NCI-H146 treated with DMSO at 0.1 percent for 48 hours (cell line): ENCODE measurements around the gene TMEM178A.
A peak's percentile ranks its signal among the peaks of the same experiment; 100 is the strongest.

Experiments used
- DNase-seq: peaks from one replicate; lab custom pipeline; 2025; ENCODE audit not compliant: unreplicated experiment; lab: John Stamatoyannopoulos, UW

Gene TMEM178A

DNA sequence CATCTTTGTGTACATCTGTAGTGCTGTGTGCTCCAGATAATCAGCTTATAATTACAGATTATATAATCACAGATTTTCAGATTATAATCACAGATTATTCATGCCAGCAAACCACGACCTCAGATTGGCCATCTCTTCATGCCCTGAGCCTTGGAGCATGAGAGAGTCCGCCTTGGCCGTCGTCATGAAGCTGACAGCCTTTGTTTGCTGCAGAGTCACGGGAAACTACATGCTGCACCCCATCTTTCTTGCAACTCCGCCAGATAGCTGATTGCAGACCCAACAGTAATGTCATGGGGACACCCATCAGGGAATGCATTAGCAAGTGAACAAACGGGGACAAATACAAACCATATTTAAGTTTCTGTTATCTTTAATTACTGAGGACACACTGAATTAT is 7.3 kb downstream of the TMEM178A start:
- DNase-seq: no peak

DNA sequence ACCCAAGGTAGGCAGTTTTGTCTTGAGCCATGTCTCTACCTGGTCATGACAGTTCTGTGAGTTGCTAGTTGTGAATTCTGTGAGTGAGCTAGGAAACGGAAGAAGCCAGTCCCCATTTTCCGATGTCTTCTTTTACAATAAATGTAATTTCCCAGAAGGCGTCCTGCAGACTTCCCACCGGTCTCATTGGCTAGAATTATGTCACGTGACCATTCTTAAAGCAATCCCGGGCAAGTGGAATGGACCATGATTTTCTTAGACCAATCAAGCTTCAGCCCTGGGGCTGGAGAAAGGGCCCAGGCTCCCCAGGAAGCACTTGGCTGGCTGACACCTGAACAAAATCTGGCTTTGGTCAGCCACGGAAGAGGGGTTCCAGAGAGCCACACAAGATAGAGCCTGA is 10.6 kb downstream of the TMEM178A start:
- no peak for DNase-seq

DNA sequence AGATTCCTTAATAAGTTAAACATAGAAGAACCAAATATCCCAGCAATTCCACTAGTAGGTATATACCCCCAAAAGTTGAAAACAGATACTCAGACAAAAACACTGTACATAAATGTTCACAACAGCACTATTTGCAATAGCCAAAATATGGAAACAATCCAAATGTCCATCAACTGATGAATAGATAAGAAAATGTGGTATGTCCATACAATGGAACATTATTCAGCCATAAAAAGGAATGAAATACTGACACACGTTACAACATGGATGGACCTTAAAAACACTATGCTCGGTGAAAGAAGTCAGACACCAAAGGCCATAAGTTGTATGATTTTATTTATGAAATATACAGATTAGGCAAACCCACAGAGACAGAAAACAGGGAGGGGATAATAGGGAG is 12.5 kb downstream of the TMEM178A start:
- no peak for DNase-seq

DNA sequence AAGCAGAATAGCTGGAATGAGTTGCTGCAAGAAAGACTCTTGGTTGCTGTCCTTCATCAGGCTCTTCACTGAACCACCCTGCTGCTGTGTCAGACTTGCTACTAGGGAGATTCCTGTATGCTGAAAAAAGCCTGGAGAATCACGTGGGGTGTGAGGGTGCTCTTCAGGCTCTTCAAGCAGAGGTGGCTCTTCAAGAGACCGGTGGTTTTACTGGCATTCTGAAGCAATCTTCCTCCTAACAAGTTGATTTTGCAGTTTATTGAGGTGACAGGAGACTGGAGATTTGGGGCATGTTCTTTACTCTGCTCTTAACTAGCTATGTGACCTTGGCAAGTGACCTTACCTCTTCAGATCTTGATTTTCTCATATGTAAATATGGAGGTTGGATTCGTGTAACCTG is 14.1 kb downstream of the TMEM178A start:
- no peak for DNase-seq

DNA sequence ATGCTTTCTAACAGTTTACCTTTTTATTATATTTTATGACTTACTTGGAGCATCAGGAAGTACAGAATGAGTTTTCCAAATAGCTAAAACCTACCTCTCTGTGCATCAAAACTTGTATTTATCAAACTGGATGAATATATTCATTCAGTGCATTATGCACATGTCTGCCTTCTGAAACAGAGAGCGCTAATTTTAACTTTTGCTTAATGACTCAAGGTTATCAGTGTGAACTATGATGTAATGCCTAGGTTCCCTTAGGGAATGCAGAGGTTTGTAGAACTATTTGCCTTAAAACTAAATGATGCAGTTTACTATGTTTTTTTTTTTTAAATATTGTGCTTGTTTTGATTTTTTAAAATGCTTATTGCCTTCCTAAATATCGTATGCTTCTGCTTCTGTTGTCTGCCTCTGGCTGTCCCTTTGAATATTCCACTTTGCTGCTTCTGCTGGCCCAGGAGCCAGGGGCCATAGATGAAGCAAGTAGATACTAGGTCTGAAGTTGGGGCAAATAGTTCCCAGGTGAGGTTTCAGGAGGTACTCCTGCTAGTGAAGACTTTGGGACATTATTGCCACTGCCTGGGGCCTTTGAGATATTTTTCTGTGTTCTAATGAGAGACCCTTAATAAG is 16.5 kb downstream of the TMEM178A start:
- DNase-seq: no peak

DNA sequence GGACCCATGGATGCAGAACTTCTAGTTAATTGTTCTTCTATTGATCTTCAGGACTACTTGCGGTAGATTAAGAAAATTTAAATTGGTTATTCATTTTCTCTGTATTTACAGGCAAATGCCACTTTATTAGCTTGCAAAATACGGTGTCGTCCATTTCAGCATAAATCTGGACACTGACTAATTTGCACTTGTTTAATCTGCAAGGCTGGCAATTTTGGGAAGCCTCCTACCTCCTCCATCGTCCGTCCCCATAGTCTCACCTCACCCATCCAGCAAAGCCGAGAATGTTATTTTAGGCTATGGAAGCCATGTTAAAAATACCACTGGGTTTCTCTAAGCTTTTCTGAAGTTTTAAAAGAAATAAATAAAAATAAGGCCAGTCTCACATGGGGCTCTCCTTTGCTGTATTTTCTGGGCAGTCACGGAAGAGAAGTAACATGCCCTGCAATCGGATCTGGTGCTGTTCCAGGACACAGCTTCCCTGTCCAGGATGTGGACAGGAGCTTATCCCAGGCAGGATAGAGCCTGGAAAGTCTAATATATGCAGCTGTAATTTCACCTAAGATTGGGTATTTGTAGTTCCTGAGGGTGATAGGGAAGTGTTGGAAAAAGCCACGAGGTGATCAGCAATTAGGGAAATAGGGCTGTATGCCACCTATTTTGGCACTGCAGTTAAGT is 17.4 kb downstream of the TMEM178A start:
- DNase-seq: no peak

DNA sequence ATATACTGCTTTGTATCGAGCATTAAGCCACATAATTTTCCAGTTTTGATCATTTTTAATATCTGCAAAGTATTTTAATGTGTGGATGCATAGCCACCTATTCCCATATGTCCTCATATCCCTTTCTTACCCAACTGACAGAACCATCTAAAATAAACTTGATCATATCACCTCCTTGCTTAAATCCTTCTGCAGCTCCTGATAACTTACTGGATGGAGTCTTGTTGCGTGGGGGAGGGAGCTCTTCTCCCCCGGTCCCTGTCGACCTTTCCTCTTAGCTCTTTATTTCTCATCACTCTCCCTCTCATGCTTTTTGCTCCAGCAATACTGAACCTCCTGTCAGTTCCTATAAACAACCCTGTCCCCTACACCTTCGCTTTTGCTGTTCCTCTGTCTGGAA is 18.7 kb downstream of the TMEM178A start:
- no peak for DNase-seq

DNA sequence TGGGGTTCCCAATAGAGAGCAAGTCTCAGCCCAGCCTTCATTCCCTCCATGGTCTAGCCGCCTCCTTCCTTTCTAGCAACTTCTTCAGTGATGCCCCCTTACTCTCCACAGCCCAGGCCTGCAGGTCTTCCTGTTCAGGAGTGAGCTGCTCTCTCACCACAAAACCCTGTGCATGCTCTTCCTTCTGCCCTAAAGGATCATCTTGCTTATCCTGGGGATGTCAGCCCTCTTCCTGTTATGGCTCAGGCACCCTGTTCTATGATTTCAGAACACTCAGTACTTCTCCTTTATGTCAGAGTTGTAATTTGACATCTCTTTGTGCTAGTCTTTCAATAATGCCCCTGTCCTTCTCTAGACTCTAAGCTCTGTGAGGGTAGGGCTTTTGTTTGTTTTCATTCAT is 19.4 kb downstream of the TMEM178A start:
- DNase-seq: no peak

DNA sequence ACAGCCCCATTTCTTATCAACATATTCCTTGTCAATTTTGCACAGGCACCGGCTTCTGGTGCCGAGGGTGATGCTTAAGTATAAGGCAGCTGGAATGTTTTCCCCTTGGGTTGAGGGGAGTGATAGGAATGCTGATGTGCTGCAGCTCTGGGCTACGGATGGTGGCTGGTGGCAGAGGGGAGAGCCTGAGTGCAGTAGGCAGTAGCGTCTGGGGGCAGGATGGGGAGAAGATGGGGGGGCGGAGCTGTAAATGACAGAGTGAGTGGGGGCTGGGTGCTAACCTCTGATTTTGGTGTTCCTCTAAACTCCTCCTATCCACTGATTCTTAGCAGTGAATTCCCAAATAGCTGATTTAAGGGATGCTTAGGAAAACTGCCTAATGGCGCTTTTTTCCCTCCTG is 20.7 kb downstream of the TMEM178A start:
- no peak for DNase-seq

DNA sequence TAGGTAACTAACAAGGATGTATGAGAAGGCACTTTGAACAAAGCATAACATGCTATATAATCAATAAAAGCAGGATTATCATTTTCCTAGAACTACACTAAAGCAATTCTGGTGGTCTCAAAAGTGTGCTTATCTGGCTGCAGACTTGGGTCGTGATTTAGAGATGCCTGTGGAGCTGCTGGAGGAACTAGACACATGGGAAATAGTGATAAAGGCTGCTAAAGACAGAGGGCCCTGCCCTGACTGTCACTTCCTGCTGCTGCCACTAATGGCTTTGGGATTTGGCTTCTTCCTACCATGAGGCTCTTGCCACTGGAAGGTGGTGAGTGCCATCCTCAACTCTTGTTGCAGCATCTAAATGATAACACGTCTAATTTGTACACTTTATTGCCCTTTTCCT is 22.5 kb downstream of the TMEM178A start:
- DNase-seq: peak; percentile 27

DNA sequence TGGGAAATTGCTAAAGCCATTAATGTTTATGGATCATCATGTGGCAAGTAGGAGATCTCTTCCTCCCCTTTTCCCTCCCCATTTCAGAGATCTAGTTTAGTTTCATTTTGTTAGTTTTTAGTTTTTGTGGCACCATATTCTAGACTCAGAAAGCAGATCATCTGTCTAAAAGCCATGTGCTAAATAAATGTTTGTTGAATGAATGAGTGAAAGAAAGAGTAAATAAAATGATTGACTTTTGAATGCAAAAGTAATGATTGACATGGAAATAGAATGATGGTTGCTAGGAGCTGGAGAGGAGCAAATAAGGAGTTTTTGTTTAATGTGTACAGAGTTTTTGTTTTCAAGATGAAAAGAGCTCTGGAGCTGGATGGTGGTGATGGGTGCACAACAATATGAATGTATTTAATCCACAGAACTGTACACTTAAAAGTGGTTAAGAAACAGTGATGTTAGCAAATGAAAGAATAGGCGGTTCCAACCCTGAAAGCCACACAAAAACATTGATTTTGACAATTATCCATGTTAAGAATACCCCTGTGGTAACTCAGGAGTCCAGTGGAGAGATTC is 23.6 kb downstream of the TMEM178A start:
- peak; percentile 88 for DNase-seq

DNA sequence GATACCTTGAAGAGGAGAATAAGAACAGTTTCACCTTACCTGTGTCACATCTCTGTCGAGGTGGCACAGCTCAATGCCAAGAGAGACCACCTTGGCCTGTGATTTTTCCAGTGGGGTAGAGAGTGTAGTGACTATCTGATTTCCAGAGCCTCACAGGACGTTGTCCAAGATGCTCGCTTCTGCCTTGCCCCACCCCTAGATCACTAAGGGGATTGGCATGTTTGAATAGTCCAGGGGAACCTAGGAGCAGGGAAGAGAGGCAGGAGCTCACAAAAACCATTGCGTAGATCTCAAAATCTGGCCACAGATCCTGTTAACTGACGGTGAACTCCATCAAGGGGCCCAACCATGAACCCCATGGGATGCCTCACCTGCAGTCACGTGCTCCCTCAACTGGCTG is 24.2 kb downstream of the TMEM178A start:
- DNase-seq: no peak

DNA sequence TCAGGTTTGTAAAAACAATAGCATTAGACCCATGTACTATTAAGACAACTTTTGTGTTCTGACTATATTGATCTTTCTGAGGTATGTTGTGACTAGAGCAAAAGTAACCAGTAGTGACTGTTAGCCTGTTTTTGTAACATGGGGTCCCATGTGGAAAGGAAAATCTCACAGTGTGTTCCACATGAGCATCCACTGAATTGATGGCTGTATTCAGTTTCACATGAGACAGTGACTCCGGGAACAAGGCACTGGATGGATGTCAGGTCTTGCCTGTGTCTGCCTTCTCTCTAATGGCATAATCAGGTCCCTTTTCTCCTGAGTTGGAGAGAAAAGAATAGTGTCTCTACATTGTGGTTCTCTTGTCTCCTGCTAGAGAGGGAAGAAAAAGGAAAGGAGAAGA is 27.5 kb downstream of the TMEM178A start:
- DNase-seq: no peak

DNA sequence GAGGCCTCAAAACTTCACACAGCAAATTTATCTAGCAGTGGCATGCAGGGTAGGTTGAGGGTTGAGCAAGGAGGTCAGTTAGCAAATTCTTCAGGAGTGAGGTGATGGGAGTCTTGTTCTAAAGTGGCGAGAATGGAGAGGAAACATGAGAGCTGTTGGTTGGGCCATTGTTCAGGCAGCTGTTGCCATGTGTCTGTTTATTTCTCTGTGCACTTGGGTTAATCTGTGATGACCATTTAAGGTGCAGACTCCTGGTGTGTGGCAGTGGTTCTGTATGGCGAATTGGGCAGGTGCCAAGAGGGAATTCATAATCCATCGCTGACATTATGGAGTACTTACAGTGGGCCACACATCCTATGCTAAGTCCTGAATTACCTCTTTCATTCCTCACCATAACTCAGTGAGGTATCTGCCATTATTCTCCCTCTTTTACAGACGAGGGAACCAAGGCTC is 30.4 kb downstream of the TMEM178A start:
- DNase-seq: peak; percentile 95

DNA sequence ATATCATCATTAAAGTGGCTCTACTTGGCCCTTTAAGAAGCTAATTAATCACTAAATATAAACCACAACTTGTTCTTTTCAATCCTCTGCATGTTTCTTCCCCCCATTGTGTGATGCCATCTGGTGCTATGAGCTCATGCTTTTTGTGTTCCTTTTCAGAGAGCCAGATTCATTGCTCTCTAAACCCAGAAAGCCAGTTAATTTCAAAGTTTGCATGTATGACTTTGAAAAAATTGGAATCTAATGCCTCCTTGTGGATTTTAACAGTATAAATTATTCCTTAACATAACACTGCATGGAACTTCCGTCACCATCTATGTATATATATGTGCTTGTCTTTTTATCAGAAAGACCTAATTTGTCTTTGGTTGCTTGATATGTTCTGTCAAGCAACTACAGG is 31.1 kb downstream of the TMEM178A start:
- DNase-seq: peak; percentile 76

DNA sequence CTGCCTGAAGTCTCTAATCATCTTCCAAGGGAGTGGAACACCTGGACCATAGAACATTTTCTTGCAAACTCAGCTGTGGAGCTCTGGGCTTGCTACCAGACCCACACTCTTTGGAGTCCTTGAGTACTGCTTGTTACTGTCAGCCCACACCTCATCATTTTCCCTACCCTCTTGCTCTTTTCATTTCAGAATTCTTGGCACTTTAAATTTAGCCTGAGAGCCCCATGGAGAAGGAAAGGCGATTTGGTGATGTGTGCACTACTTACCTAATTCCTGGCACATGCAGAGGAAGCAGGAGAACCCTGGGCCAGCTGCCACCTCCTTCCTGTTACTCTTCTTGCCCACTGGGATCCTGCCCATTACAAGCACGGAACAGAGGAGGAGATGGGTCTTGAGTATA is 31.7 kb downstream of the TMEM178A start:
- DNase-seq: no peak

DNA sequence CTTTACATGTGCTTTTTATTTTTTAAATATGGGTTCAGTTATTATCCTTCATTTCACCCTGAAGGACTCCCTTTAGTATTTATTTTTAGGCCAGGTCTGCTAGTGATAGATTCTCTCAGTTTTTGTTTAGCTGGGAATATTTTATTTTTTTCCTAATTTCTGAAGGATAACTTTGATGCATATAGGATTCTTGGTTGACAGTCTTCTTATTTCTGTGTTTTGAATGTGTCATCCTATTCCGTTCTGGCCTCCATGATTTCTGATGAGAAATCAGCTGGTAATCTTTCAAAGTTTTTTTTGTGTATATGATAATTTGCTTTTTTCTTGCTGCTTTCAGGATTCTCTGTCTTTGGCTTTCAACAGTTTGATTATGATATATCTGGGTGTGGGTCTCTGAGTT is 35.4 kb downstream of the TMEM178A start:
- DNase-seq: no peak

DNA sequence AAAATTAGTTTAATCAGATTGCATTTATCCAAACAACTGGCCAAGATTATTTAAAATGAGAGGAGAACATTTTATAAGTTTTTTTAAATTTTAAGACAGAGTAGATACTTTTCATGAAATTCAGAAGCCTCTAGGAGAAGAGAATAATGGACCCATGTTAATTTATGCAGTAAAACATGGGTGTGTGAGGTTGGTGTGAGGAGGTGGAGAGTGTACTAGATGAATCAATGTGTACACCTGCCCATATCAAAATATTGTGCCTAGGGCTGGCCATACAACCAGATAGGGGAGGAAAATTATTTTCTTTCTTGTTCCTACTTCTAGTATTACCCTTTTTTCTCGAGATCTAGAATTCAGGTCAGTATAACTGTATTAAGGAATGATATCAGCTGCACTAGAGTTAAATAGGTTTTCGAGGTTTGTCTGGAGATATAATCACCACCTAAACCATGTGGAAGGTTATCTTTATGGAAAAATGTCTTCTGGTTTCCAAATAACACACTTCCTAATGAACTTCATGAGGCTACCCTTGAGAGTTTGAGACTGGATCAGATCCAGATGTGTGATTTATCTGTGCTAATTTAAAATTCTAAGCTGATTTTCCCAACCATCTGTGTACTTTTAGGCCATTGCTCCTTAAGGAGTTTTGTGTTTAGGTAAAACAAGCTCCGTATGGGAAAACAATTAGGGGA is 37.6 kb downstream of the TMEM178A start:
- DNase-seq: no peak

DNA sequence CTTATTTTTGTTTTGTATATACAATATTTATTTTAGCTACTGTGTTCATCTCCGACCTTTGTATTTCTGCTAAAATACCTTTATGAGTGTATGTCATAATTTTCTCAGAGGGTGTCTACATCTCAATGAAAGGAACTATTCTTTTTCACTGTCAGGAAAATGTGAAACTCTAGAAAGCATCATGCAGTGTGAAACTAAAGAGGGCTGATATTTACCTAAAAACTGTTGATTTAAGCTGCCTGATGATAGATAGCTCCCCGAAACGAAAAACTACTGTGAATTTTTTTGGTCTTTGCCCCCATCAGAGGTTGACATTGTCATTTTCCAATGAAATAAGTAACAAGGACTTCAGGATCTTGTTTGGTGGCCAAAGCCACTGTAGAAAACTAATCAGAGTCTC is 38.8 kb downstream of the TMEM178A start:
- DNase-seq: peak; percentile 91

DNA sequence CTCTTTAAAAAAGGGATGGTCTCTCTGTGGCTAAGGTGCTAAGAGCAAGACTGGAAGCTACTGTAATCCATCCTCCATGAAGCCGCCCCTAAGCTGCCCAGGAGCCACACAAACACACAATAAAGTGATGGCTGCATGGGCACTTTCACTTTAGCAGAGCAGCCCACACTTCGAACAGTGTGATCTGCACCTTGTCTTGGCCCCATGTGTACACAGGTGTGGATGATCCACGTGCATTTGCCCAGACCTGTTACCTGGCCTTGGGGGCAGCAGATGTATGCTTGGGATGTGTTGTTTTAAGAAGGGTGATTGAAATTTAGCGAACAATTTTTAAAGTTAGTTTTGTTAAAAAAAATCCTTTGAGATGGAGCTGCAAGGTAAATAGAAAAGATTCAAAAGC is 39.9 kb downstream of the TMEM178A start:
- DNase-seq: peak; percentile 55

DNA sequence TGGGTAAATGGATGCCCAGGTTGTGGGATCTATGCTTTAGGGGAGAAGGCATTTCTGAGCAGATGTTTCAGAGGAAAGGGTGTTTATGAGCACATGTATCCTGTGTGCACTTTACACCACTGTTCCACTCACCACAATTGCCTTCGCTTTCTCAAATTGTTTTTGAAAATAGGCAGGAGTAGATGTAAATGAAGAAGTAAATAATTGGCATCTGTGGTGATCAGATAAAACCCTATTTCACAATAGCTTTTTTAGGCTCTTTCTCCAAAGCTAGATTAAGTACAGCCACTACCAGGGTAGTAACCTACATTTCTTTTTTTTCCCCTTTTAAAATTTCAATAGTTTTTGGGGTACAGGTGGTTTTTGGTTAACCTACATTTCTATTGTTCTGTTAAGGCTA is 40.6 kb downstream of the TMEM178A start:
- no peak for DNase-seq

DNA sequence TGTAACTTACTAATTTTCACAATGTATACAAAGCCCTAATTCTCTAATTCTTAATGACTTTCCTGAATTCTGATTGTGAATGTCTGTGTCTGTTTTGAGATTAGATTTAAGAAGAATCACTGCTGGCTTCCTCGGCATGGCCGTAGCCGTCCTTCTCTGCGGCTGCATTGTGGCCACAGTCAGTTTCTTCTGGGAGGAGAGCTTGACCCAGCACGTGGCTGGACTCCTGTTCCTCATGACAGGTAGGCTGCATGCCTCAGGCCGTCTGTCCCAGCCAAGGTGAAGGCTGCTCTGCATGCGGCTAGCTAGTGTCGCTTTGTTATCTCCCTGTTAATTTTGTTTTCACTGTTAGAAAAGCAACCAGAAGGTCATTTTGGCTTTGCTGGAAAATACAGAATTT is 41.2 kb downstream of the TMEM178A start:
- no peak for DNase-seq
